ENCODE data around the gene MBD2.

The MBD2 gene

DNA sequence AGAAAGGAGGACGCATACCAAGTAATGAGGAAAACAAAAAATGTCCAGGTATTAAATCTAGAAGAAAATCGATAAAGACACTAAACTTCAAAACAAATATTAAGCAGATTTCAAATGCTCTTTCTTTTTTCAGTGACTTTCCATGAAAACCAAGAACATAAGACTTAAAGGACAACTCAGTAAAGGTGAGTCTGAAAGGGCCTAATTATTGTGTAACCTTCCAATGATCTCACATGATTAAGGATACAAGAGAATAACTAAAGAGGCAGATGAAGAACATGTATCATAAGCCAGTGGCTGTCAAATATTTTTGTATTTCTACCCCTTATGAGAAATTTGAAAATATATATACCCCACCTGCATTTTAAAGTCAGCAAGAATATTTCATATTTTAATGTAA is 30.7 kb downstream of the MBD2 start:
- TF ChIP-seq, protein P1, sequence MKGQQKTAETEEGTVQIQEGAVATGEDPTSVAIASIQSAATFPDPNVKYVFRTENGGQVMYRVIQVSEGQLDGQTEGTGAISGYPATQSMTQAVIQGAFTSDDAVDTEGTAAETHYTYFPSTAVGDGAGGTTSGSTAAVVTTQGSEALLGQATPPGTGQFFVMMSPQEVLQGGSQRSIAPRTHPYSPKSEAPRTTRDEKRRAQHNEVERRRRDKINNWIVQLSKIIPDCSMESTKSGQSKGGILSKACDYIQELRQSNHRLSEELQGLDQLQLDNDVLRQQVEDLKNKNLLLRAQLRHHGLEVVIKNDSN (IDR thresholded peaks at IDR 0.05) = no peak
- TF ChIP-seq CEBPB (IDR thresholded peaks at IDR 0.05) = peak; percentile 8; the same call in 1 of the 2 replicates

DNA sequence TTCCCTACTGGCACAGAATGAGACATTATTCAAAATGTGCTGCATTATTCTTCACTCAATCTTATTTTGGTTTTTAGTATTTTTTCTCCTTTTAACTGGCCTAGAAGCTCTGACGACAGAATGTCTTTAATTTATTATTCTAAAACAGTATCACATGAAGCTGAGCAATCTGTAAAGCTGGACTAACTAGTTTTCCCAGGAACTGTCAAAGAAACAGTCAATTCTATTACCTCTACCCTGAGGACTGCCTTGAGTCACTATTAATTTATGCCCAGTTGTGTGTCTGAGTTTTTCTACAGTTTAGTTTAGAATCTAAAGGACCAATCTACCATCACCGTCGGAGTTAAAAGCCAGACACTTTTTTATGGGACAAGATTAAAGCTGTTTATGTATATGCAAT is 31.6 kb downstream of the MBD2 start:
- TF ChIP-seq RAD21 (IDR thresholded peaks at IDR 0.05; ENCODE audit: low read depth) = no peak
- no peak for TF ChIP-seq FOXM1 (IDR thresholded peaks at IDR 0.05; ENCODE audit: borderline replicate concordance, low read depth)
- no peak for TF ChIP-seq ZBTB7A (IDR thresholded peaks at IDR 0.05; ENCODE audit: low read depth)
- TF ChIP-seq, protein P2, sequence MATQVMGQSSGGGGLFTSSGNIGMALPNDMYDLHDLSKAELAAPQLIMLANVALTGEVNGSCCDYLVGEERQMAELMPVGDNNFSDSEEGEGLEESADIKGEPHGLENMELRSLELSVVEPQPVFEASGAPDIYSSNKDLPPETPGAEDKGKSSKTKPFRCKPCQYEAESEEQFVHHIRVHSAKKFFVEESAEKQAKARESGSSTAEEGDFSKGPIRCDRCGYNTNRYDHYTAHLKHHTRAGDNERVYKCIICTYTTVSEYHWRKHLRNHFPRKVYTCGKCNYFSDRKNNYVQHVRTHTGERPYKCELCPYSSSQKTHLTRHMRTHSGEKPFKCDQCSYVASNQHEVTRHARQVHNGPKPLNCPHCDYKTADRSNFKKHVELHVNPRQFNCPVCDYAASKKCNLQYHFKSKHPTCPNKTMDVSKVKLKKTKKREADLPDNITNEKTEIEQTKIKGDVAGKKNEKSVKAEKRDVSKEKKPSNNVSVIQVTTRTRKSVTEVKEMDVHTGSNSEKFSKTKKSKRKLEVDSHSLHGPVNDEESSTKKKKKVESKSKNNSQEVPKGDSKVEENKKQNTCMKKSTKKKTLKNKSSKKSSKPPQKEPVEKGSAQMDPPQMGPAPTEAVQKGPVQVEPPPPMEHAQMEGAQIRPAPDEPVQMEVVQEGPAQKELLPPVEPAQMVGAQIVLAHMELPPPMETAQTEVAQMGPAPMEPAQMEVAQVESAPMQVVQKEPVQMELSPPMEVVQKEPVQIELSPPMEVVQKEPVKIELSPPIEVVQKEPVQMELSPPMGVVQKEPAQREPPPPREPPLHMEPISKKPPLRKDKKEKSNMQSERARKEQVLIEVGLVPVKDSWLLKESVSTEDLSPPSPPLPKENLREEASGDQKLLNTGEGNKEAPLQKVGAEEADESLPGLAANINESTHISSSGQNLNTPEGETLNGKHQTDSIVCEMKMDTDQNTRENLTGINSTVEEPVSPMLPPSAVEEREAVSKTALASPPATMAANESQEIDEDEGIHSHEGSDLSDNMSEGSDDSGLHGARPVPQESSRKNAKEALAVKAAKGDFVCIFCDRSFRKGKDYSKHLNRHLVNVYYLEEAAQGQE (IDR thresholded peaks at IDR 0.05; ENCODE audit: low read depth) = no peak
- TF ChIP-seq TCF12 (IDR thresholded peaks at IDR 0.05; ENCODE audit: low read depth) = no peak

DNA sequence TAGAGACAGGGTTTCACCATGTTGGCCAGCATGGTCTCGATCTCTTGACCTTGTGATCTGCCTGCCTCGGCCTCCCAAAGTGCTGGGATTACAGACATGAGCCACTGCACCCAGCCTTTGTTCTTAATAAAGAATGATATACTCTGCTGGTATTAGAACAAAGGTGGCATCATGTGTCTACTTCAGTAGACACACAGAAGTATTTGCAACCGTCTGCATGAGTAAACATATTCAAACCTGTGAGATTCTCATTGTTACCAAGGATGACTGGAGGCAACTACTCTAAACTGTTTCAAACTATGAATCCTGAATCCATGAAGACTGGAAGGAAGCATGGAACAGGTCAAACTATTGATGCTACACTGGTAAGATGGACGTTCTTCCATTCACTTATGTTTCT is 32.1 kb downstream of the MBD2 start:
- TF ChIP-seq TEAD4 (IDR thresholded peaks at IDR 0.05) (no peak), YY1 (IDR thresholded peaks at IDR 0.05; ENCODE audit: low read depth) (no peak), FOXM1 (IDR thresholded peaks at IDR 0.05; ENCODE audit: borderline replicate concordance, low read depth) (no peak), CEBPB (IDR thresholded peaks at IDR 0.05) (no peak)

DNA sequence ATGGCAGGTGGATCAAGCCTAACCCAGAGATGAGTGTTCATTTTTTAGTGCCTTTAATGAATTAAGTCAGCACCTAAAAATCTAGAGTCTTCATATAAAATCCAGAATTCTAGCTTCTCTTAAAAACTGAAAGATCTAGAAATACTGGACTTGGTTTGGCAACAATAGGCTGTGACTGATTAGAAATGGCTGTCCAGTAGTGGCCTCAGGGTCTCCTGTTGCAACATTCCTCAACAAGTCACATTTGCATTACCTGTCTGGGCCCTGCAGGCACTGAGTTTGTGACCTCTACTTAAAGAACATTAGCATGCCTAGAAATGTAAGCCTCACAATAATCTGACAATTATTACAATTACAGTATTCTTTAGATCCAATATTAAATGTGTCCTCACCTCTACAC is 33.1 kb downstream of the MBD2 start:
- no peak for TF ChIP-seq RAD21 (IDR thresholded peaks at IDR 0.05; ENCODE audit: low read depth)
- 0 out of 2 replicates have a peak, but pooled peaks have one; percentile 6 for TF ChIP-seq CEBPB (IDR thresholded peaks at IDR 0.05)

DNA sequence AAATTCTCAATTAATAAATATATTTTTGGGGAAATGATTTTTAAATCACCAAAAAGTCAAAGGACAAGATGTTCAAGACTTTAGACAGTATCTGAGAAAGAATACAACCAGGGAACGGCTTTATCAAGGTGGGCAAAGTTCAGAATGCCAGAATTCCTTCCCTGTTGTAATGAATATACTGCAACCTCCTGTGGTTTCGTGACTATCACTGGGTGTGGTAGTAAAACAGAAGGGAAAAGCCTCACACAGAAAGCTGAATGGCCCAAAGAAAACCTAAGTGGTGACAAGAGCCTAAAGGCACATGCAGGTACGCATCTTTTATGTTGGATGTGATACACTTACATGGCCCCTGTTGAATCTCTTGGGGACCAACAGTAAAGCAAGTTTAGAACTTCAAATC is 37.1 kb downstream of the MBD2 start:
- TF ChIP-seq, protein P3, sequence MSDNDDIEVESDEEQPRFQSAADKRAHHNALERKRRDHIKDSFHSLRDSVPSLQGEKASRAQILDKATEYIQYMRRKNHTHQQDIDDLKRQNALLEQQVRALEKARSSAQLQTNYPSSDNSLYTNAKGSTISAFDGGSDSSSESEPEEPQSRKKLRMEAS (IDR thresholded peaks at IDR 0.05) = no peak
- TF ChIP-seq CEBPB (IDR thresholded peaks at IDR 0.05) (no peak), ZBTB7A (IDR thresholded peaks at IDR 0.05; ENCODE audit: low read depth) (no peak), EP300 (IDR thresholded peaks at IDR 0.05; ENCODE audit: borderline replicate concordance) (no peak), NFIC (IDR thresholded peaks at IDR 0.05) (no peak), EGR1 (IDR thresholded peaks at IDR 0.05) (no peak), CREB1 (IDR thresholded peaks at IDR 0.05; ENCODE audit: low read depth) (no peak), YY1 (IDR thresholded peaks at IDR 0.05; ENCODE audit: low read depth) (no peak), TCF12 (IDR thresholded peaks at IDR 0.05; ENCODE audit: low read depth) (no peak), RAD21 (IDR thresholded peaks at IDR 0.05; ENCODE audit: low read depth) (no peak), FOXM1 (IDR thresholded peaks at IDR 0.05; ENCODE audit: borderline replicate concordance, low read depth) (no peak), TAF1 (IDR thresholded peaks at IDR 0.05; ENCODE audit: low read depth) (no peak), TEAD4 (IDR thresholded peaks at IDR 0.05) (no peak)
- TF ChIP-seq, protein P2 (IDR thresholded peaks at IDR 0.05; ENCODE audit: low read depth) = no peak
- TF ChIP-seq, protein P1 (IDR thresholded peaks at IDR 0.05) = no peak

DNA sequence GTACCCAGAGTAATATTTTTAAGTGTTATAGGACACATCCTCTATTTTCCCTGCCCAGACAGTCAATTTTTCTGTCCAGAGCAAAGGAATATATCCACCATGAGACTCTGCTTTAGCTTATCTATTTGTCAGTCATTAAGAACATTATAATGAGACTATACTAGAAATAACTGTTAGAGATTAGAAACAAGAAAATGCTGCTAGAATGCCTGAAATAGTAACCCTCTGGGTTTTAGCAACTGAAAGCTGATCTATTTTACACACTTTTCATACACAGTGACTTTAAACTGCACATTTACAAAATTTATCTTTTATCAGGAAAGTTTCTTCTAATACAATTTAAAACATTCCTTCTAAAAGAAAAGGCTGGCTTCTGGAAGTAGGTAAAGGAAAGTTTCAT is 39.6 kb downstream of the MBD2 start:
- TF ChIP-seq, protein P2 (IDR thresholded peaks at IDR 0.05; ENCODE audit: low read depth) = no peak
- TF ChIP-seq TCF12 (IDR thresholded peaks at IDR 0.05; ENCODE audit: low read depth) (no peak), EP300 (IDR thresholded peaks at IDR 0.05; ENCODE audit: borderline replicate concordance) (no peak), TEAD4 (IDR thresholded peaks at IDR 0.05) (no peak), CREB1 (IDR thresholded peaks at IDR 0.05; ENCODE audit: low read depth) (no peak), EGR1 (IDR thresholded peaks at IDR 0.05) (no peak), ZBTB7A (IDR thresholded peaks at IDR 0.05; ENCODE audit: low read depth) (no peak), NFIC (IDR thresholded peaks at IDR 0.05) (no peak), RAD21 (IDR thresholded peaks at IDR 0.05; ENCODE audit: low read depth) (no peak), CEBPB (IDR thresholded peaks at IDR 0.05) (no peak), TAF1 (IDR thresholded peaks at IDR 0.05; ENCODE audit: low read depth) (no peak)
- TF ChIP-seq, protein P3 (IDR thresholded peaks at IDR 0.05) = no peak
- TF ChIP-seq, protein P1 (IDR thresholded peaks at IDR 0.05) = no peak

Measured in Ishikawa (cell line).